Kidney (tissue), 14 donors: ENCODE measurements around the gene SNRNP70. TPM values are rescaled to one million over a fixed set of nuclear protein-coding genes. Genes with fewer than 3 reads are reported as not detected.
A peak's percentile ranks its signal among the peaks of the same experiment; 100 is the strongest.
"Not testable (repeated sequence)": the region's sequence is repeated elsewhere in the genome, so short reads cannot be mapped to it uniquely, and the experiment has no call there.

Source experiments
- DNase-seq, 5 donors: peaks; one replicate each; pipeline ENCODE4 v3.0.0-alpha.2; 2013 to 2020
- FAIRE-seq: peaks from 2 replicates; lab custom pipeline; 2012; peaks lifted over from hg19 to GRCh38; lab: Jason Lieb, UNC
- H3K27ac ChIP-seq, 2 donors: one replicate each; pipeline ENCODE4 v1.7.0; 2013; ENCODE audit warnings: low read depth in 2 of 2, low read length in 2 of 2, inconsistent platforms in 1 of 2
- H3K27me3 ChIP-seq: one replicate; pipeline ENCODE4 v1.7.1; 2013; ENCODE audit warnings: low read length, inconsistent platforms; ENCODE audit not compliant: control insufficient read depth, insufficient read depth
- H3K36me3 ChIP-seq, 3 donors: one replicate each; pipeline versions ENCODE4 v1.7.0 to v1.7.1; 2013; ENCODE audit warnings: low read length in 3 of 3, control low read depth in 1 of 3, inconsistent platforms in 1 of 3; ENCODE audit not compliant: insufficient read depth in 3 of 3, control insufficient read depth in 2 of 3
- H3K4me1 ChIP-seq, 3 donors: one replicate each; pipeline versions ENCODE4 v1.7.0 to v1.7.1; 2013; ENCODE audit warnings: low read length in 3 of 3, inconsistent platforms in 1 of 3, low read depth in 1 of 3; ENCODE audit not compliant: control insufficient read depth in 2 of 3, insufficient read depth in 2 of 3
- H3K4me3 ChIP-seq, 3 donors: one replicate each; pipeline versions ENCODE4 v1.7.0 to v1.8.1; 2013; ENCODE audit warnings: low read length in 3 of 3, control low read depth in 1 of 3, inconsistent platforms in 1 of 3
- H3K9ac ChIP-seq, 3 donors: one replicate each; pipeline versions ENCODE4 v1.7.0 to v1.7.1; 2013; ENCODE audit warnings: low read length in 3 of 3, control low read depth in 1 of 3, inconsistent platforms in 1 of 3
- H3K9me3 ChIP-seq, 3 donors: one replicate each; pipeline versions ENCODE4 v1.7.0 to v1.7.1; 2013; ENCODE audit warnings: low read length in 3 of 3, control low read depth in 1 of 3, inconsistent platforms in 1 of 3; ENCODE audit not compliant: control insufficient read depth in 2 of 3, insufficient read depth in 1 of 3
- intact Hi-C: fragments of 100-400 bp; cut with DNase I; formaldehyde crosslinking; loops from one replicate; pipeline ENCODE4 v1.11.1; 2022
- polyA plus RNA-seq: library from polyadenylated mRNA; stranded (reverse); fragments of 350-450 nt; fragmentation: Illumina TruSeq; extraction: RNeasy Lipid Tissue Mini Kit (QIAGEN cat#74804); gene quantifications from one replicate; pipeline ENCODE4 v1.2.3, GENCODE V29; 2014; ENCODE audit warnings: low read depth, low replicate concordance; ENCODE audit not compliant: insufficient read depth
- total RNA-seq: library from RNA; stranded (reverse); fragmentation: NEBNext Ultra II Directional; extraction: Animal tissue kit (Norgen Biotek cat#: 25700); gene quantifications from one replicate; pipeline ENCODE4 v1.2.1, GENCODE V29; 2021
- TF ChIP-seq, protein P1 (sequence below): IDR thresholded peaks from 3 replicates; pipeline ENCODE4 v1.5.1; 2012; ENCODE audit warnings: mild to moderate bottlenecking, moderate library complexity, borderline replicate concordance; ENCODE audit not compliant: insufficient read depth; ENCODE audit errors: extremely low read depth
- donor health status: control.
- donor health status: control.
- donor health status: control.
- donor health status: control.
- donor health status: control.
- donor health status: DM: yes; HTN: yes; CAD: no.
- donor health status: Normal renal cell carcinoma (clear cell type).

Gene SNRNP70
- total and polyA plus RNA-seq, 2 donors from 2014 or later = 144 to 203 TPM

- H3K4me1 ChIP-seq = peaks cover 0 to 11% (median 7%) of the 10 kb centered on the region in 3 donors
- no peaks in the 10 kb centered on the region for H3K9me3 ChIP-seq
- H3K9ac ChIP-seq = no peak overlapping the region
- no peaks in the 10 kb centered on the region for H3K36me3 ChIP-seq
- no peak for FAIRE-seq
- H3K27me3 ChIP-seq = peaks cover 5% of the 10 kb centered on the region
- no peak overlapping the region for H3K4me3 ChIP-seq
- TF ChIP-seq, protein P1, sequence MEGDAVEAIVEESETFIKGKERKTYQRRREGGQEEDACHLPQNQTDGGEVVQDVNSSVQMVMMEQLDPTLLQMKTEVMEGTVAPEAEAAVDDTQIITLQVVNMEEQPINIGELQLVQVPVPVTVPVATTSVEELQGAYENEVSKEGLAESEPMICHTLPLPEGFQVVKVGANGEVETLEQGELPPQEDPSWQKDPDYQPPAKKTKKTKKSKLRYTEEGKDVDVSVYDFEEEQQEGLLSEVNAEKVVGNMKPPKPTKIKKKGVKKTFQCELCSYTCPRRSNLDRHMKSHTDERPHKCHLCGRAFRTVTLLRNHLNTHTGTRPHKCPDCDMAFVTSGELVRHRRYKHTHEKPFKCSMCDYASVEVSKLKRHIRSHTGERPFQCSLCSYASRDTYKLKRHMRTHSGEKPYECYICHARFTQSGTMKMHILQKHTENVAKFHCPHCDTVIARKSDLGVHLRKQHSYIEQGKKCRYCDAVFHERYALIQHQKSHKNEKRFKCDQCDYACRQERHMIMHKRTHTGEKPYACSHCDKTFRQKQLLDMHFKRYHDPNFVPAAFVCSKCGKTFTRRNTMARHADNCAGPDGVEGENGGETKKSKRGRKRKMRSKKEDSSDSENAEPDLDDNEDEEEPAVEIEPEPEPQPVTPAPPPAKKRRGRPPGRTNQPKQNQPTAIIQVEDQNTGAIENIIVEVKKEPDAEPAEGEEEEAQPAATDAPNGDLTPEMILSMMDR = no peak
- no peak overlapping the region for H3K27ac ChIP-seq
- intact Hi-C loops = no loop called here
- DNase-seq = no peak
Observed at GRCh38 chr19:49120868-49121267, 35.6 kb downstream of the SNRNP70 start.

DNA sequence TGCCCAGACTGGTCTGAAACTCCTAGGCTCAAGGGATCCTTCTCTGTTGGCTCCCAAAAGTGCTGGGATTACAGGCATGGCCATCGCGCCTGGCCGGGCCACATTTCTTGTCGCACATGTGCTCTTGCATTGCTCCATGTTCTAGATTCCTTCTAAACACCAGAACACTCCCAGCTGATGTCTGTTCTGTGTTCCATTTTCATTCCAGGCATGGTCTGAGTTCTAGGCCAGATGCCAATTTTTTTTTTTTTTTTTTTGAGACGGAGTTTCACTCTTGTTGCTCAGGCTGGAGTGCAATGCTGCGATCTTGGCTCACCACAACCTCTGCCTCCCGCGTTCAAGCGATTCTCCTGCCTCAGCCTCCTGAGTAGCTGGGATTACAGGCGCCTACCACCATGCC is 36.6 kb downstream of the SNRNP70 start:
- H3K27me3 ChIP-seq, H3K9ac ChIP-seq, H3K36me3 ChIP-seq, H3K4me3 ChIP-seq, intact Hi-C loops, FAIRE-seq, H3K27ac ChIP-seq, DNase-seq, H3K9me3 ChIP-seq: not testable (repeated sequence)
- peaks cover 0 to 11% (median 7%) of the 10 kb centered on the region in 3 donors for H3K4me1 ChIP-seq

- H3K9me3 ChIP-seq, H3K9ac ChIP-seq, H3K4me3 ChIP-seq, H3K36me3 ChIP-seq, DNase-seq, H3K27ac ChIP-seq, intact Hi-C loops, H3K27me3 ChIP-seq, H3K4me1 ChIP-seq, FAIRE-seq: not testable (repeated sequence)
Observed at GRCh38 chr19:49123285-49123684, 38.0 kb downstream of the SNRNP70 start.

DNA sequence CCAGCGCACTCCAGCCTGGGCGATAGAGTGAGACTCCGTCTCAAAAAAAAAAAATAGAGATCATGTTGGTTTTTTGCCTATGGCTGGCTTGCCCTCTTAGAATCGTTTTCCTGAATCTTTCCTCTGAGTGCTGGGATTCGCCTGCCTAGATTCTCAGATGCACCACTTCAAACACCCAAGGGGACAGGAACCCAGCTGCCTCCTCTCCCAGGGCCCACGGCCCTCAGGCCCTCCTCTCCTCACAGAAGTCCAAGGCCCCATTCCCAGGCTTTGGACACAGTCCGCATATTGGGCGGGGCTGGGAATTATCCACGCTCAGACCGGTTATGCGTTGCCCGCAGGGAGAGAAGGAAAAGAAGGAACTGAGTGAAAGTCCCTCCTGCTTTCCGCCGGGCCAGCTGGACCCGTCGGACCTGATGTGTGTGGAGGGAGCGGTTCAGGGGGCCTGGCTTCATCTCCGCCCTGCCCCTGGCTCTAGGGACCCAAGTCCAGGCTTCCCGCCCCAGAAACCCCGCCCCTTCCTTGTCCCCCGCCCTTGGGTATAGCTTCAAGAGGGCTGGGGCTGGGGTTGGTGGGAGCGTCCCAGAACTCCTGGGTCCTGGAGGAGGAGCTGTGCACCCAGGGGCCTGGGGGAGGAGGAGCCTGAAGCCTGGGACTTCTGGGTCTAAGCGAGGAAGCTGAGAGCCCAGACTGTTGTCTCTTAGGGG is 39.9 kb downstream of the SNRNP70 start:
- no peak for FAIRE-seq
- Histone ChIP-seq H3K4me3 (no peak overlapping the region), H3K27me3 (peaks cover 5% of the 10 kb centered on the region), H3K9me3 (no peaks in the 10 kb centered on the region), H3K27ac (no peak overlapping the region), H3K36me3 (no peaks in the 10 kb centered on the region), H3K9ac (no peak overlapping the region), H3K4me1 (peaks cover 0 to 7% (median 0%) of the 10 kb centered on the region in 3 donors)
- peak in 2 of 5 donors; percentile 30 to 69 for DNase-seq
- TF ChIP-seq, protein P1 = no peak
- intact Hi-C loops = no loop called here
